ENCODE measurements around the gene AKAP9. TPM values are rescaled to one million over a fixed set of nuclear protein-coding genes. Genes with fewer than 3 reads are reported as not detected.

Gene AKAP9
- total RNA-seq, 4 donors from 2014 or later: 32.5 to 125 (median 63.5) TPM

GRCh38 chr7:92042056-92042737, 101.5 kb downstream of the AKAP9 start:
- no peaks in the 10 kb centered on the region for H3K27me3 ChIP-seq
- TF ChIP-seq, protein P1, sequence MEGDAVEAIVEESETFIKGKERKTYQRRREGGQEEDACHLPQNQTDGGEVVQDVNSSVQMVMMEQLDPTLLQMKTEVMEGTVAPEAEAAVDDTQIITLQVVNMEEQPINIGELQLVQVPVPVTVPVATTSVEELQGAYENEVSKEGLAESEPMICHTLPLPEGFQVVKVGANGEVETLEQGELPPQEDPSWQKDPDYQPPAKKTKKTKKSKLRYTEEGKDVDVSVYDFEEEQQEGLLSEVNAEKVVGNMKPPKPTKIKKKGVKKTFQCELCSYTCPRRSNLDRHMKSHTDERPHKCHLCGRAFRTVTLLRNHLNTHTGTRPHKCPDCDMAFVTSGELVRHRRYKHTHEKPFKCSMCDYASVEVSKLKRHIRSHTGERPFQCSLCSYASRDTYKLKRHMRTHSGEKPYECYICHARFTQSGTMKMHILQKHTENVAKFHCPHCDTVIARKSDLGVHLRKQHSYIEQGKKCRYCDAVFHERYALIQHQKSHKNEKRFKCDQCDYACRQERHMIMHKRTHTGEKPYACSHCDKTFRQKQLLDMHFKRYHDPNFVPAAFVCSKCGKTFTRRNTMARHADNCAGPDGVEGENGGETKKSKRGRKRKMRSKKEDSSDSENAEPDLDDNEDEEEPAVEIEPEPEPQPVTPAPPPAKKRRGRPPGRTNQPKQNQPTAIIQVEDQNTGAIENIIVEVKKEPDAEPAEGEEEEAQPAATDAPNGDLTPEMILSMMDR (IDR thresholded peaks at IDR 0.05): no peak
- TF ChIP-seq POLR2A (IDR thresholded peaks at IDR 0.05): no peak
- H3K36me3 ChIP-seq: no peaks in the 10 kb centered on the region
- no peaks in the 10 kb centered on the region for H3K9me3 ChIP-seq
- peaks cover 0 to 3% of the 10 kb centered on the region in 2 donors for H3K4me1 ChIP-seq
- H3K27ac ChIP-seq: no peak overlapping the region
- DNase-seq: no peak
- no peak overlapping the region for H3K4me3 ChIP-seq
- intact Hi-C loops (cut with DNase I; ENCODE audit: low total_unique reads): no loop called here

GRCh38 chr7:92043098-92043497, 102.4 kb downstream of the AKAP9 start:
- H3K4me3 ChIP-seq: no peak overlapping the region
- peak overlapping the region; percentile 41 to 66 for H3K27ac ChIP-seq
- H3K9me3 ChIP-seq: no peaks in the 10 kb centered on the region
- peaks cover 0 to 3% of the 10 kb centered on the region in 2 donors for H3K4me1 ChIP-seq
- intact Hi-C loops (cut with DNase I; ENCODE audit: low total_unique reads): no loop called here
- TF ChIP-seq, protein P1 (IDR thresholded peaks at IDR 0.05): no peak
- TF ChIP-seq POLR2A (IDR thresholded peaks at IDR 0.05): no peak
- DNase-seq: no peak
- no peaks in the 10 kb centered on the region for H3K36me3 ChIP-seq
- no peaks in the 10 kb centered on the region for H3K27me3 ChIP-seq

DNA sequence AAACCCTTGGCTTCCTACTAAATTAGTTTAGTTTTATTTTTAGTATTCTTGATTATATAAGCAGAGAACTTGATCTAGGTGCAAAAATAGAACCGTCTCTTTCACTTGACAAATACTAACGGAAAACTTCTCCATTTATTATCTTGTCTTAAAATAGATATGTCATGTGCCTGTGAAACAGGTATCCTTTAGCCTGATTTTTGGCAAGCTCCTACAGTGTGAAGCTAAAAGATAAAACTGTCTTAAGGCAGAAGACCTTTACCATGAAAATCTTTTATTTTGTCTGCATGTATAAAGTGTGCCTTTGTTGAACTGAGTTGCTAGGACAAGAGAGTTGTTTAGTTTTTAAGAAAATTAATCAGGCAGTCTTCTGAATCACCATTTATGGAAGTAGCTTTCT, 103.0 kb downstream of the AKAP9 start:
- H3K27ac ChIP-seq: peak overlapping the region; percentile 41 to 66
- no peak for TF ChIP-seq POLR2A (IDR thresholded peaks at IDR 0.05)
- TF ChIP-seq, protein P1 (IDR thresholded peaks at IDR 0.05): no peak
- H3K9me3 ChIP-seq: no peaks in the 10 kb centered on the region
- H3K4me3 ChIP-seq: no peak overlapping the region
- no peaks in the 10 kb centered on the region for H3K27me3 ChIP-seq
- intact Hi-C loops (cut with DNase I; ENCODE audit: low total_unique reads): no loop called here
- no peaks in the 10 kb centered on the region for H3K36me3 ChIP-seq
- peaks cover 0 to 3% of the 10 kb centered on the region in 2 donors for H3K4me1 ChIP-seq
- DNase-seq: no peak

DNA sequence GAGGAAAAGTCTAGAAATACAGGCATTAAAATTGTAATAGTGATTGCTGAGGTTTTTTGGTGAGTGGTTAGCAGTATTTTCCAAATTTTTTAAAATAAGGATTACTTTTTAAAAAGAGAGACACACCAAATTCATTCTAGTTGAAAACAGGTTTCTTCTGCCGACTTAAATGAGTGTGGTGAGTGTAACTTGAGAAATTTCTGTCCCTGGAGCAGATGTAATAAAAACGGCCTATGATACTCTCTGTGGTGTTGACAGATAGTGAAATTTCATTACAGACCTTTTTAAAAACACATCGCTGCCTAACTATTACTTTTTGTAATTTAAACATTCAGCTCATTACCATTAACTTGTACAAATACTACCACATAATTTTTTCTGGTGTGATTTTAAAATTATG, 103.5 kb downstream of the AKAP9 start:
- intact Hi-C loops (cut with DNase I; ENCODE audit: low total_unique reads): no loop called here
- Histone ChIP-seq H3K27ac (peak overlapping the region; percentile 41 to 66), H3K36me3 (no peaks in the 10 kb centered on the region)

DNA sequence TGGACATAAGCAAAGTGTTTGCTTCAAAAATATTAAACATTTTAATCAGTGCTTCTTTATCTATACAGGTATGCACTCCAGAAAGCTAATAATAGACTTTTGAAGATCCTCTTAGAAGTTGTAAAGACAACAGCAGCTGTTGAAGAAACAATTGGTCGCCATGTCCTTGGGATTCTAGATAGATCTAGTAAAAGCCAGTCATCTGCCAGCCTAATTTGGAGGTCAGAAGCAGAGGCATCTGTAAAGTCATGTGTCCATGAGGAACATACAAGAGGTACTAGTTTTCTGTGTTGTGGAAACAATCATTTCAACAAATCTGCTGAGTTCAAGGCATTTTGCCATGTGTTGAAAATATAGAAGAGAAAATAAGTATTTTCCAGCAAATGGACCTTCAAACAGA, 104.3 kb downstream of the AKAP9 start:
- Histone ChIP-seq H3K36me3 (no peaks in the 10 kb centered on the region), H3K4me1 (peaks cover 0 to 3% of the 10 kb centered on the region in 2 donors), H3K4me3 (no peak overlapping the region), H3K27ac (no peak overlapping the region), H3K9me3 (no peaks in the 10 kb centered on the region), H3K27me3 (no peaks in the 10 kb centered on the region)
- intact Hi-C loops (cut with DNase I; ENCODE audit: low total_unique reads): no loop called here
- TF ChIP-seq POLR2A (IDR thresholded peaks at IDR 0.05): no peak
- TF ChIP-seq, protein P1 (IDR thresholded peaks at IDR 0.05): no peak
- no peak for DNase-seq

More for the DNA sequence above, 103.5 kb downstream of the AKAP9 start:
- Histone ChIP-seq H3K27me3 (no peaks in the 10 kb centered on the region), H3K4me3 (no peak overlapping the region), H3K4me1 (peaks cover 0 to 3% of the 10 kb centered on the region in 2 donors), H3K9me3 (no peaks in the 10 kb centered on the region)
- no peak for DNase-seq
- TF ChIP-seq, protein P1 (IDR thresholded peaks at IDR 0.05): no peak
- no peak for TF ChIP-seq POLR2A (IDR thresholded peaks at IDR 0.05)

All from uterus (tissue), 4 donors.